Mammary epithelial cell (primary cell): ENCODE measurements around the gene TRIM8.

ENCODE experiments used
- CTCF ChIP-seq, 2 donors: IDR thresholded peaks in 1 of 2; conservative IDR thresholded peaks in 1 of 2; 2 replicates each; pipeline ENCODE4 v1.5.1; 2011 to 2012; ENCODE audit warnings: inconsistent platforms in 2 of 2, low read length in 2 of 2, mild to moderate bottlenecking in 2 of 2, control low read depth in 1 of 2, low read depth in 1 of 2; ENCODE audit not compliant: insufficient read depth in 1 of 2; ENCODE audit errors: extremely low read depth in 1 of 2
- EZH2 ChIP-seq: IDR thresholded peaks from 2 replicates; pipeline ENCODE4 v1.6.1; 2012; ENCODE audit warnings: low read length, inconsistent platforms, borderline replicate concordance

DNA sequence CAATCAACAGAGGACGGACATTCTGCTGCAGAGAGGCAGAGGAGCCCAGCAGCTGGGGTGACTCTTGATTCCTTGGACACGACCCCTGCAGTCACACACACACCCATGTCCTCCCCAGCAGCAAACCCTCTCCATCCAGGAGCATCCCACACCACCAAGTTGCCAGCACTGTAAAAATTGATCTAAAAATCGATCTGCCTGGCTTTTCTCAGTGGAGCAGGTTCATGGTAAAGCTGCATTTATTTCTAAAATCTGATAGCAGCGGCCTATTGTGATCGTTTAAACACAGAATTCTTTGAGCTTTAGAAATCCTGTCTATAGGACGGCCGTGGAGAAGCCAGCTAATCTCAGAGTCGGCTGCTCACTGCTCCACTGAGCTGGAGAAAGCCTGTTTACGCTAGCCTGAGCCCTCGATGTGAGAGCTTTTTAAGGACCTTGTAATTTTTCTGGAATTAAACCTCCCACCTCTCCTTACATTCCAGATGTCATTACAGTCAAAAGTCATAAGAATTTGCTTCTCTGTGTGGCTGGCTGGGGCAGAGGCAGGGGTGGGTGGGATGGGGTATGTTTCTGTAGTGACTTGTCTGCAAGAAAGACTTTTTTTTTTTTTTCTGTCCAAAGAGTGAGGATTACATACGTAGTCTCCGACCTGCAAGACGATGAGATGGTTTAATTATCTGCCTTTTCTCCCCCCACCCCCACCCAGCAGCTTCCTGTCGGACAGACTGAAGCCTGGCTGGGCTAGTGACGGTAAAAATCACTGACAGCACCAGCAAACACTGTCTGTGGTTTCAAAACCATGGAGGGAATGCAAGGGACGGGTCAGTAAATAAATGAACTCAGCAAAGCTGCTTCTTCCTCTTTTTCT is 31.6 kb downstream of the TRIM8 start:
- no peak for TF ChIP-seq CTCF (conservative IDR thresholded peaks at IDR 0.05 in 1 of 2, IDR thresholded peaks at IDR 0.05 in 1 of 2; ENCODE audit: extremely low read depth in 1 of 2, insufficient read depth in 1 of 2, low read depth in 1 of 2, low read length in 2 of 2)
- no peak for TF ChIP-seq EZH2
